Bronchial epithelial cell (primary cell): ENCODE results near the gene TMEM94. TPM values are rescaled to one million over a fixed set of nuclear protein-coding genes. Genes with fewer than 3 reads are reported as not detected.

Experiments
- DNase-seq: peaks from one replicate; pipeline ENCODE4 v3.0.0-alpha.2; 2010; ENCODE audit warnings: low read depth
- FAIRE-seq: peaks from 2 replicates; lab custom pipeline; 2011; peaks lifted over from hg19 to GRCh38; lab: Jason Lieb, UNC
- H3K27me3 ChIP-seq: 2 replicates; pipeline ENCODE4 v1.5.1; 2011; ENCODE audit warnings: low read length; ENCODE audit not compliant: control insufficient read depth, insufficient read depth
- H3K36me3 ChIP-seq: 2 replicates; pipeline ENCODE4 v1.5.1; 2011; ENCODE audit warnings: low read length; ENCODE audit not compliant: control insufficient read depth, insufficient read depth
- H3K4me3 ChIP-seq: 2 replicates; pipeline ENCODE4 v1.5.1; 2011; ENCODE audit warnings: mild to moderate bottlenecking, low read depth, low read length, control low read depth
- CTCF ChIP-seq: IDR thresholded peaks from 2 replicates; pipeline ENCODE4 v1.5.1; 2011; ENCODE audit warnings: mild to moderate bottlenecking, moderate library complexity, low read length, control low read depth, inconsistent platforms; ENCODE audit not compliant: insufficient read depth, severe bottlenecking
- total RNA-seq: library from RNA; depleted of rRNA; stranded (reverse); fragments of >200 nt; gene quantifications from 2 replicates; pipeline ENCODE4 v1.2.1, GENCODE V29; 2014

Gene TMEM94
- total RNA-seq, 1 donor from 2014 or later: 13.7 TPM

GRCh38 chr17:75482098-75482942 is 25.9 kb downstream of the TMEM94 start:
- peaks cover 2% of the 10 kb centered on the region for H3K36me3 ChIP-seq
- no peak for FAIRE-seq
- H3K27me3 ChIP-seq: no peaks in the 10 kb centered on the region
- no peak for DNase-seq
- no peak overlapping the region for H3K4me3 ChIP-seq
- no peak for TF ChIP-seq CTCF

GRCh38 chr17:75485688-75486087 is 29.3 kb downstream of the TMEM94 start:
- DNase-seq (no peak), FAIRE-seq (no peak)
- no peak overlapping the region for H3K4me3 ChIP-seq
- no peaks in the 10 kb centered on the region for H3K36me3 ChIP-seq
- no peaks in the 10 kb centered on the region for H3K27me3 ChIP-seq
- no peak for TF ChIP-seq CTCF

GRCh38 chr17:75486151-75486550 is 29.7 kb downstream of the TMEM94 start:
- H3K27me3 ChIP-seq: no peaks in the 10 kb centered on the region
- DNase-seq (no peak), FAIRE-seq (no peak)
- TF ChIP-seq CTCF: no peak
- H3K4me3 ChIP-seq: no peak overlapping the region
- H3K36me3 ChIP-seq: no peaks in the 10 kb centered on the region

GRCh38 chr17:75486951-75487350 is 30.5 kb downstream of the TMEM94 start:
- Histone ChIP-seq H3K36me3 (peaks cover 4% of the 10 kb centered on the region), H3K27me3 (no peaks in the 10 kb centered on the region), H3K4me3 (no peak overlapping the region)
- DNase-seq (no peak), FAIRE-seq (no peak)
- no peak for TF ChIP-seq CTCF

GRCh38 chr17:75487351-75488070 is 31.1 kb downstream of the TMEM94 start:
- Histone ChIP-seq H3K27me3 (no peaks in the 10 kb centered on the region), H3K36me3 (peaks cover 7% of the 10 kb centered on the region), H3K4me3 (no peak overlapping the region)
- DNase-seq (no peak), FAIRE-seq (peak; percentile 84)
- no peak for TF ChIP-seq CTCF
